GM21737 (cell line): ENCODE data around the gene RTP3.
A peak's percentile ranks its signal among the peaks of the same experiment; 100 is the strongest.

Experiments used
- ATAC-seq: cut with Tn5 transposase; IDR thresholded peaks from one replicate; pipeline ENCODE4 v1.9.1; 2021; ENCODE audit warnings: mild to moderate bottlenecking, moderate library complexity; ENCODE audit not compliant: unreplicated experiment

The RTP3 gene

DNA sequence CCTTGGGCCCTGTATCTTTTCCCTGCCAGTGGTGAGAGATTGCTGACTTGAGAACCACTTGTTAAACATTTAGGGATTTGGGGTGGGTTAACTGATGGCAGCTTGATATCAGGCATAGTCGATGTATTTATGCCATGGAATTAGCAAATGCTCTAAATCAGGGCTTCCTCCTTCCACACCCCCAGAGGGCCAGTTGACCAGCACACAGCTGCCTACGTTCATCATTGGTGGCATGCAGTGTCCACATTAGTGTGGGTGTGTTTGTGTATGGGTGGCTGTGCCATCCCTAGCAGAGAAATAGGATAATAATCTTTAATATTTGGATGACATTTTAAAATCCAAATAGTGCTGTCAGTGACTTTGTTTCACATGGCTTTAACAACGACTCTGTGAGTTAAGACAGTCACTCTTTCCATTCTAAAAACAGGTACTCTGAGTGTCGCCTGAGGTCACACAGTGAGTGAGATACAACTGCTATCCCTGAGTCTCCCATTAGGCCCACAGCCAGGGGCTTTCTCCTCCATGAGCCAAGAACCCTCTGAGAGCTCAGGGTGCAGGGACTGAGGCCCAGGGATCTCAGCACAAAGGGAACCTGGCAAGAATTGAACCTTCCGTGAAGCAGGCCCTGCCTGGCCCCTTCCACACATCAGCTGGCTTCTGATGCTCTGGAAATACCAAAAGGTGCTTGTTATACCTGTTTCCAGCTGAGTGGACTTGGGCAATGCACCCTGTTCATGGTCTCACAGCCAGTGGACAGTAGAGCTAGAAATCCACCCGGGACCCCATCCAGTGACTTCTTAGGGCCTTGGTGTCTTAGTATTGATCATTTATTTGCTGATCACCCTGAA lies 28.8 kb upstream of the RTP3 start:
- ATAC-seq, result no peak

DNA sequence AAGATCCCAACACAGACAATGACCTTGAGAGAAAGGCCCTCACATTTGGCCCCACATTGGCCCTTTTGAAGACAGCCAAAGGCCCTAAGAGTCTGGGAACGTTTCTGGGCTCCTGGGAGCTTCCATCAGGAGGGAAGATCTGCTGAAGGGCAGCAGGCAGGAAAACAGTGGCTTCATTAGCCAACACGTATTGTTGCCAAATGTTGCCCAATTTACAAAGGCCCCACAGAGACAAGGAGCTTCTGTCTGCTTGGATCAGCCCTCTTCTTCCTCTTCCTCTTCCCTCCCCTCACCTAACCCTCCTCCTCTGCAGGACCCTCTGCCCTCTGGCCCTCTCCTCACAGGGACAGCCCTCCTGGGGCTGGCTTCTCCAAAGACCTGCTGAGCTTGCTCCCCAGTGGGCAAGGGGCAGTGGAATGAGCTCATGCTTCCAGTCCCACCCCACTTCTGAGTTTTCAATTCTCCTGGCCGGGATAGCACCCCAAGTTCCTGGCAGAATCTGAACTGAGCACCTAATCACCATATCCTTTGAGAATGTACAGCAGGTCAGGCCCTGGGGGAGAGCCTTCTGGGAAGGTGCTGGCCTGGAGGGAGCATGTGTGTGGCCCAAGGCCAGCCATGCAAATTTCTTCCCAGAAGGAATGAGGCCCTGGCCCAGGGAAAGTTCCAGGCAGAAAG lies 28.0 kb upstream of the RTP3 start:
- ATAC-seq, result no peak

DNA sequence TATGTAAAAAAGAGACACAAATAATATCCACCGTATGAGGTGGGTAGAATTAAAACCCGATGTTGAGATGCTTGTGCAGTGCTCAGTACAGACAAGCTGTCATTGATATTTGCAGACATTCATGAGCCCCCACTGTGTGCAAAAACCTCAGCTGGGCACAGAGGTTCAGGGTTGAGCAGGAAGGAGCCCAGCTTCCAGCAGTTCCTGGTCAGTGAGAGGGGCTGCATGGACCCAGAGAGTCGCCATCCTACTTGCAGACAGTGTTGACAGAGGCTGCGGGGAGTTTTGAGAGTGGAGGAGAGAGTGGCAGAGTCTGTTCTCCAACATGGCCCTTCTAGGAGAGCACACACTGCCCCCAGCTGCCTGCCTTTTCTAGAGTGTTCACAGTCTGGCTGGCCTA lies 26.9 kb upstream of the RTP3 start:
- no peak for ATAC-seq

DNA sequence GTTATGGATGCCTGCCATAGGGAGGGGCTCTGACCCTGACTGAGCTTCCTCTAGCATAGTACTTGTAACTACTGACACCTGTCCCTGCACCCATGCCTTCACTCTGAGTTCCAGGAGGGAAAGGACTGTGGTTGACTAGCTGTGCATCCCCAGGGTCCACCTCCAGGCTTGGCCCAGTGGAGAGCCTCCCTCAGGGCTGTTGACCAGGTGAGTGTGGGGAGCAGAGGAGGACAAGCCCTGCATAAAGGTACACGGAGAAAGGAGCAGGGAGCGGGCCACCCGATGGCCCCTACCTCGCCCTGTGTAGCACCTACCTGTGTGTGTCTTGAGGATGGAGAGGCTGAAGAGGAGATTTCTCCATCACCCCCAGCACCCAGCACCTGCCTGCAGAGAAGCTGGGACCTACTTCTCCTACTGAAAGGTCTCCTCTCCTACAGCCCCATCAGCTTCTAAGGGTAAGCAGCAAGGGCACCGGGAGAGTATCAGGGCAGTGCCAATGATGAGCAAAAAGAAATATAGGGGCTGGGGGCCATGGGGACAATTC lies 26.3 kb upstream of the RTP3 start:
- no peak for ATAC-seq

DNA sequence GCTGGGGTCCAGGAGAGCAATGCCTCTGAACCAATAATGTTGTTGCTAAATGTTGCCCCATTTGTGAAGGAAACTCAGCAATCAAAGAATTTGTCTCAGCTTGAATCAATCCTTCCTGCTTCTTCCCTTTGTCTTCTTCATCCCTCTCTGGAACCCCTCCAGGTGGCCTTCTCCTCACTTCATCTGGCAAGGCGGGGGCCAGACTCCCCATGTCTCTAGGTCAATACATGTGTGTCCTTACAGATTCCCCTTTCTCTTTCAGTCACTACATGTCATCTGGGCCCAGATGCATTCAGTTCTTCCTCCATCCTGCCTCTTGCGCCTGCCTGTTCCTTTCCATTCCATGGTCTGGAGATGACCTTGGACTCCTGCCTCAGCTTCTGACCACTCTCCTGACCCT lies 25.0 kb upstream of the RTP3 start:
- no peak for ATAC-seq

DNA sequence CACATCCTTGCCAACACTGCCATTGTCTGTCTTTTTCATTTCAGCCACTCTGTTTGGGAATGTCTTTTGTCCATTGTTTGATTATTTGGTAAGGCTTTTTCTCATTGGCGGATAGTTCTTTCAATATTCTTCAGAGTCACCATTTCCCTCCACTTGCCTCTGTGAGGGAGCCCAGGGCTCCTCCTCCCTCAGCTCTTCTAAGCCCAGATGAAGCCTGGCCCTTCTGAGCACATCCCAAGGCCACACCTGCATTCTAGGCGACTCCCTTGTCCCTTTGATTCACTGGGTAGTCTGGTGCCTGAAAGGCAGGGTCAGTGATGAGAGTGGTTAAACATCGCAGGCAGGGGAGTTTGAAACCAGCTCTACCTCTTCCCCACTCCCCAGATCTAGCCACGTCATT lies 20.6 kb upstream of the RTP3 start:
- ATAC-seq, result no peak

DNA sequence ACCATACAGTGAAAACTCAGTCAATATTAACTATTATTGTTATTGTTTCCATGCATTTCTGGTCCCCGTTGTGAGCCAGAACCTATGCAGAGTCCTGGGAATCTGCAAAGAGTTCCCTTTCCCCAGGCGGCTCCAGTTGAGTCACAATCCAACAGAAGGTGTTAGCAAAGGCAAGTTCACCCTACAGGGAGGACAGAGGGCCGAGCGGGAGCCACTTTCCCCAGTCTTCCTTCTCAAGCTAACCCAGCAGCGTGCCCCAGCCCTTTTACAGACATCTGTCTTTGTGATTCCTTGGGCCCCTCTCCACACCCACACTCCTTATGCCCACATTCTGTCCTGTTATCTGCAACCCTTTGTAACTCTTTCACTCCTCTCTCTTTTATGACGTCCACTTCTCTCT lies 20.0 kb upstream of the RTP3 start:
- ATAC-seq, result no peak

DNA sequence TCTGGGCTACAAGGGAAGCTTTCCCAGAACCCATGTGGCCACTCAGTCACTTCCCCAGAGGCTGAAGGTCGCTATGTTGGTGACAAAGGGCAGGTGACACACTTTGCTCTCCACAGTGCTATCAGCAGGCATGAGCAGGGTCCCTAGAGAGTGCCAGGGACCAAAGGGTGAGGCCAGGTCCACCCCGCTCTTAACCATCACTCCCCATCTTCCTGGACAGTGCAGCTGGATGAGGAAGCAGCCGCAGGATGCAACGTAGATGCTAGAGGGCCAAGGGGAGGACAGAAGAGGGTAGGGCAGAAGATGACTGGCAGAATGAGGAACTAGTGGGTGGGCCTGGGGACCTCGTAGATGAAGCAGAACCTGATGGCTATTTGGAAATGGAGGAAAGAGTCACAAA lies 19.4 kb upstream of the RTP3 start:
- ATAC-seq, result no peak

- ATAC-seq, result no peak
These were observed 18.8 kb upstream of the RTP3 start for GRCh38 chr3:46479021-46479420.

- ATAC-seq, result no peak
These were observed 18.1 kb upstream of the RTP3 start for GRCh38 chr3:46479696-46480095.

- no peak for ATAC-seq
These were observed 17.1 kb upstream of the RTP3 start for GRCh38 chr3:46480491-46481195.

DNA sequence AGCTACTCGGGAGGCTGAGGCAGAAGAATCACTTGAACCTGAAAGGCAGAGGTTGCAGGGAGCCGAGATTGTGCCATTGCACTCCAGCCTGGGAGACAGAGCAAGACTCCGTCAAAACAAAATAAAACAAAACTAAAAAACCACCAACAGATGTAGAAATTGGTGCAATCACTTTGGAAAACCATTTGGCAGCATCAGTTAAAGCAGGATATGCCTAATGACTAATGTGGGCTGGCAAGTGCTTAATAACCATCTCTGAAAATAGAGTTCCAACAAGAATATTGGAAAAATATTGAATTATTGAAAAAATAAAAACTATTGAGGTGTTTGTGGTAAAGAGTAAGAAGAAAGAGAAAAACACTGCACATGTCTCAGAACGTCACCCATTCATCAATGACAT lies 16.1 kb upstream of the RTP3 start:
- no peak for ATAC-seq

DNA sequence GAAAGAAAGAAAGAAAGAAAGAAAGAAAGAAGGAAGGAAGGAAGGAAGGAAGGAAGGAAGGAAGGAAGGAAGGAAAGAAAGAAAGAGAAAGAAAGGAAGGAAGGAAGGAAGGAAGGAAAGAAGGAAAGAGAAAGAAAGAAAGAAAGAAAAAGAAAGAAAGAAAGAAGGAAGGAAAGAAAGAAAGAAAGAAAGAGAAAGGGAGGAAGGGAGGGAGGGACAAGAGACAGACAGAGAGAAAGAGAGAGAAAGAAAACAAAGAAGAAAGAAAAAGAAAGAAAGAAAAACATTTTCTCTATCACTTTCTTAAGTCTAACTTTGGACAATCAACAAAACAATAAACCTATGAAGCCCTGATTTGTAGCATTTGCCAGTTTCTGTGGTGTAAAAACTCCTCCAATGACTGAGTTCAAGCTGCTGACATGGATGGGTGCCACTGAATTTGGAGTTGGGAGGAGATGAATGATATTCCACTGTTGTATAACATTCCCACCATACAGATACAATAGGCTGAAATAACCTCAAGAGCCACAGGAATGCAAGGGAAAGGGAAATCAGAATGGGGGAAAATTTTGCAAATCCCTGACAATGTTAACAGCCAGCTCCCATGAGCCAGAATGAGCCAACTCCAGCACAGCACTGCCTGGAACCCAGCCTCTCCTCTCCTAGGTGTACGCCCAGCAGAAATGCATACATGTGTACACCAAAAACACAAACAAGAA lies 15.0 kb upstream of the RTP3 start:
- no peak for ATAC-seq

- ATAC-seq, result no peak
These were observed 14.0 kb upstream of the RTP3 start for GRCh38 chr3:46483825-46484224.

- no peak for ATAC-seq
These were observed 13.4 kb upstream of the RTP3 start for GRCh38 chr3:46484388-46484787.

GRCh38 chr3:46484911-46485778 lies 12.6 kb upstream of the RTP3 start:
- ATAC-seq, result no peak

- no peak for ATAC-seq
These were observed 12.0 kb upstream of the RTP3 start for GRCh38 chr3:46485779-46486175.

DNA sequence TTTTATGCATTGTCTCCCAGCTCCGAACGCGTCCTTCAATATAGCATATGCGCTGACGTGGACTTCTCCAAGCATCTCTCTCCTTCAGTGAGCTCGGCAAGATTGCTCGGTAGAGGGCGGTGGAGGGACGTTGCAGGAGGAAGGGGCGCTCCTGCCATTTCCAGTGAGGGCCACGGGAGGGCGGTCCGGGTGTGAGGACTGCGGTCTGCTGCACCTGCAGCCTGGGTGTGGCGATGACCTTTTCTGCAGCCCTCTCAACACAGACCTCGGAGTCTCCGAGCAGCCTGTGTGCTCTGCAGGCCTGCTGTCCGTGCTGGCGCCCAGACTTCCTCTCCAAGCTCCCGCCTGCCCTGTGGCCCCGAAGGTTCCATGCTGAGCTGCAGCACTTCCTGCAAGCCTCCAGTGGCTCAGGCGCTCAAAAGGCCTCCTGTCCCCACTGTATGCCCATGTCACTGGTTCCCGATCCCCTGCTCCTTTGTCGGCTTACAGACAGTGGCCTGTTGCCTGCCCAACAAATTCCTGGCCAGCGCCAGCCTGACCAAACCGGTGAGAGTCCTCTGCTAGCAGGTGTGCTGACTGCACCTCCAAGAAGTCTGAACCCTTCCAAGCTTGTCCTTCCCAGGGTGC lies 8.9 kb upstream of the RTP3 start:
- ATAC-seq, result peak; percentile 97

GRCh38 chr3:46489381-46489780 lies 8.4 kb upstream of the RTP3 start:
- ATAC-seq, result no peak

DNA sequence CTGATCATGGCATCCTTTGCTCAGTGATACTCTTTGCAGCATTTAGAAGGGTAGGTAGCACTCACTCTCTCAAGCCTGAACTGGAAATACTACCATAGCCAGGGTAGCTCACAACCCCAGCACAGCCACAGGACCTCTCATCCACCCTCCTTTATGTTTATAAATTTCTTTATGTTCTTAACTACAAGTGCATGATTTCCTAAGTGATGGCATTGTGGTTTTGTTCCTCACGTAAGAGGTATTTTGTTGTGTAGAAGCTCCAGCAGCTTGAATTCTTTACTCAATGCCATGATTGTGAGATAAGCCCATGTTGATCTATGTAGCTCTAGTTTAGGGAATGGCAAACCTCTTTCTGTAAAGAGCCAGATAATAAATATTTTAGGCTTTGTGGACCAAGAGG lies 7.9 kb upstream of the RTP3 start:
- ATAC-seq, result no peak
